Subcutaneous adipose tissue (tissue), 4 donors: ENCODE results near the gene MED16. TPM values are rescaled to one million over a fixed set of nuclear protein-coding genes. Genes with fewer than 3 reads are reported as not detected.

Experiments
- CTCF ChIP-seq: fragments of 450-650 bp; IDR thresholded peaks from one replicate; pipeline ENCODE4 v1.5.1; 2016; ENCODE audit warnings: low read depth, mild to moderate bottlenecking, control low read depth, antibody characterized with exemption, moderate library complexity
- total RNA-seq, 4 donors: library from RNA; depleted of rRNA; stranded (reverse); fragments of >200 nt; gene quantifications; one replicate each; pipeline ENCODE4 v1.1.0, GENCODE V29; 2016

The MED16 gene
- total RNA-seq, 4 donors from 2014 or later: 18.4 to 38.4 (median 19.2) TPM

- TF ChIP-seq CTCF: no peak
Observed at GRCh38 chr19:869245-870177, 23.5 kb downstream of the MED16 start.

- no peak for TF ChIP-seq CTCF
Observed at GRCh38 chr19:868458-869244, 24.3 kb downstream of the MED16 start.

DNA sequence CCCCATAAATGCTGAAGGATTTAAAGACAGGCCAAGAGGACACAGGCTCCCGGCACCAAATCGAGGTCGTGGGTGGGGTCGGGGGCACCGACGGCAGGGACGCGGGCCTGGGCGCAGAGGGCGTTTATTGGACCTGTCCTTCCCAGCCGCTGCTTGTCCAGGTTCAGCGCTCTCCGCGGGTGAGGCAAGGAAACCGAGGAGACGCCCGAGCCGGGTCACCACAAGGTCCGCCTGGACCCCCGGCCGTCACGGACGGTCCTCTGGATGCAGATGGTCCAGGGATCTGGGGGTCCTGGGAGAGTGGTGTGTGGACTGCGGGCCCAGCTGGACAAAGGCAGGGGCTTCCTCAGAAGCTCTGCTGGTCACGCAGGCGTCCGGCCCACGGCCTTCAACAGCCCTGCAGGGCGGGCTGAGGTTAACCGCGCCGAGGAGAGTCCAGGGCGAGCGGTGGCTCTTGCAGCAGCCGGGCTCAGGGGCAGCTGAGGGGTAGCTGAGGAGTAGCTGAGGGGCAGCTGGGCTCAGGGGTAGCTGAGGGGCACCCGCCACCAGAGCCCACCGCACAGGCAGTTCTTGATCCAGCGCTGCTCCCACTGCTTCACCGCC lies 25.0 kb downstream of the MED16 start:
- TF ChIP-seq CTCF: no peak

DNA sequence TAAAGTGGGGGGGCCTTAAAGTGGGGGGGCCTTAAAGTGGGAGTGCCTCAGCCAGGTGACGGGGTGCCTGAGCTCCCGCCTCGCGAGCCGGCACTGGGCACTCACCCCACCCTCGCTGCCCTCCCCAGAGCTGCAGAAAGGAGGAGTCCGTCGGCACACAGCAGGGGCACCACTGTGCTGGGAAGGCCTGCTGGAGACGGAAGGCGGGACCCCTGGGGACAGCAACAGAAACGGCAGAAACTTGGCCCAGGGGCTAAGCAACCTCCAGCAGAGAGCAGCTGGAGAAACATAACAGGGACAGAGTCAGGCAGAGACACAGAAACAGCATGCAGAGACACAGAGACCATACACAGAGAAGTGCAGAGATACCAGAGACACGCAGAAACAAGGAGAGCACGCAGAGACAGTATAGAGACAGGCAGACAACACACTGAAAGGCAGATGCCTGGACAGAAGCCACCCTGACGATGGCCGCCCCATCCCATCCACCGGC lies 25.6 kb downstream of the MED16 start:
- TF ChIP-seq CTCF: no peak

- no peak for TF ChIP-seq CTCF
Observed at GRCh38 chr19:866769-867300, 26.2 kb downstream of the MED16 start.

GRCh38 chr19:863315-863620 lies 29.7 kb downstream of the MED16 start:
- TF ChIP-seq CTCF: no peak
